HCT116 (cell line): ENCODE measurements around the gene ARAP1. TPM values are rescaled to one million over a fixed set of nuclear protein-coding genes. Genes with fewer than 3 reads are reported as not detected.

Source experiments
- ATAC-seq: fragments of 200-7000 bp; cut with Tn5 transposase; 2 replicates; pipeline ENCODE4 v1.9.1; 2020; ENCODE audit warnings: mild to moderate bottlenecking, moderate library complexity
- BruUV-seq: library from RNA; stranded (reverse); fragments of 400-500 nt; replicated peaks from 2 replicates; lab custom pipeline; 2021; lab: Mats Ljungman, UMichigan
- CTCF ChIA-PET: fragments of 300-600 bp; sonication (Branson Sonifier 250); formaldehyde crosslinking; loops from one replicate; lab custom pipeline; 2021; ENCODE audit warnings: antibody characterized with exemption; lab: Charles Lee
- POLR2A ChIA-PET: fragments of 300-600, 350-600 bp; sonication (Branson Sonifier 250); formaldehyde crosslinking; loops from one replicate; lab custom pipeline; 2021; ENCODE audit warnings: antibody characterized with exemption; lab: Charles Lee
- RAD21 ChIA-PET, 2 experiments: fragments of 300-600 bp; sonication (Branson Sonifier 250); formaldehyde crosslinking; loops; one replicate each; lab custom pipeline; 2023; ENCODE audit warnings: low total read pairs in 2 of 2; ENCODE audit not compliant: uncharacterized antibody in 2 of 2, unreplicated experiment in 2 of 2, low non-redundant PET in 1 of 2; lab: Charles Lee
- DNase-seq: peaks from one replicate; pipeline ENCODE4 v3.0.0-alpha.2; 2010; ENCODE audit warnings: low read depth, low spot score
- H2AFZ ChIP-seq: fragments of 200-600 bp; shearing (Covaris generic), sonication (generic); 2 replicates; pipeline ENCODE4 v1.6.1; 2017; ENCODE audit warnings: low read depth, mixed run types, mixed read lengths, antibody characterized with exemption, low read length; ENCODE audit not compliant: poor library complexity, severe bottlenecking
- H3K27ac ChIP-seq: 2 replicates; pipeline ENCODE4 v1.5.1; 2012; ENCODE audit warnings: low read depth, low read length
- H3K27me3 ChIP-seq: fragments of 200-600 bp; sonication (generic); 2 replicates; pipeline ENCODE4 v1.6.1; 2016; ENCODE audit warnings: mixed run types, low read length, mixed read lengths; ENCODE audit not compliant: insufficient read depth
- H3K36me3 ChIP-seq, 2 experiments: fragments of 200-500 bp in 1 of 2; fragments of 200-600 bp in 1 of 2; sonication (Bioruptor generic) in 1 of 2; sonication (generic) in 1 of 2; 2 replicates each; pipeline versions ENCODE4 v1.5.1 to v1.6.1; 2014 to 2016; ENCODE audit warnings: low read length in 2 of 2, inconsistent platforms in 1 of 2, mixed read lengths in 1 of 2, mixed run types in 1 of 2; ENCODE audit not compliant: insufficient read depth in 2 of 2, control insufficient read depth in 1 of 2
- H3K4me1 ChIP-seq, 2 experiments: fragments of 200-600 bp in 1 of 2; sonication (generic) in 1 of 2; 2 replicates each; pipeline versions ENCODE4 v1.5.1 to v1.6.1; 2012 to 2017; ENCODE audit warnings: low read length in 2 of 2, inconsistent platforms in 1 of 2, mild to moderate bottlenecking in 1 of 2, mixed read lengths in 1 of 2, mixed run types in 1 of 2, moderate library complexity in 1 of 2; ENCODE audit not compliant: insufficient read depth in 2 of 2, control insufficient read depth in 1 of 2
- H3K4me2 ChIP-seq: fragments of 200-600 bp; sonication (generic); 2 replicates; pipeline ENCODE4 v1.6.1; 2017; ENCODE audit warnings: mixed run types, low read length, mixed read lengths
- H3K4me3 ChIP-seq, 2 experiments: fragments of 200-600 bp in 1 of 2; sonication (generic) in 1 of 2; replicated peaks in 1 of 2; 2 replicates each; pipeline ENCODE4 v1.5.1; 2011 to 2016; ENCODE audit warnings: low read length in 2 of 2, control low read depth in 1 of 2, low read depth in 1 of 2, mild to moderate bottlenecking in 1 of 2, mixed read lengths in 1 of 2, mixed run types in 1 of 2
- H3K79me2 ChIP-seq: fragments of 200-600 bp; sonication (generic); 2 replicates; pipeline ENCODE4 v1.6.1; 2017; ENCODE audit warnings: mild to moderate bottlenecking, mixed run types, low read length, moderate library complexity, mixed read lengths; ENCODE audit not compliant: insufficient read depth
- H3K9ac ChIP-seq: fragments of 200-600 bp; sonication (generic); 2 replicates; pipeline ENCODE4 v1.6.1; 2016; ENCODE audit warnings: low read length, mixed read lengths
- H3K9me2 ChIP-seq: fragments of 200-600 bp; sonication (generic), shearing (Covaris generic); 2 replicates; pipeline ENCODE4 v1.6.1; 2017; ENCODE audit warnings: mixed run types, mild to moderate bottlenecking, moderate library complexity; ENCODE audit not compliant: insufficient read depth
- H3K9me3 ChIP-seq, 2 experiments: fragments of 200-500 bp in 1 of 2; fragments of 200-600 bp in 1 of 2; sonication (Bioruptor generic) in 1 of 2; sonication (generic) in 1 of 2; 2 replicates each; pipeline ENCODE4 v1.6.1; 2014 to 2017; ENCODE audit warnings: low read length in 2 of 2, mixed read lengths in 2 of 2, inconsistent platforms in 1 of 2, low read depth in 1 of 2, mild to moderate bottlenecking in 1 of 2, mixed run types in 1 of 2, moderate library complexity in 1 of 2; ENCODE audit not compliant: control insufficient read depth in 1 of 2, insufficient read depth in 1 of 2
- H4K20me1 ChIP-seq: fragments of 200-600 bp; sonication (generic), shearing (Covaris generic); 2 replicates; pipeline ENCODE4 v1.6.1; 2017; ENCODE audit warnings: mixed run types, mild to moderate bottlenecking, moderate library complexity; ENCODE audit not compliant: insufficient read depth
- ATF3 ChIP-seq: IDR thresholded peaks from 2 replicates; pipeline ENCODE4 v1.6.1; 2012
- CEBPB ChIP-seq: IDR thresholded peaks from 2 replicates; pipeline ENCODE4 v1.6.1; 2012; ENCODE audit warnings: low read depth
- EGR1 ChIP-seq: IDR thresholded peaks from 2 replicates; pipeline ENCODE4 v1.6.1; 2012; ENCODE audit warnings: low read depth
- ELF1 ChIP-seq: IDR thresholded peaks from 2 replicates; pipeline ENCODE4 v1.6.1; 2012; ENCODE audit warnings: low read depth, borderline replicate concordance
- EZH2 ChIP-seq: fragments of 200-600 bp; sonication (generic); IDR thresholded peaks from 2 replicates; pipeline ENCODE4 v1.6.1; 2017; ENCODE audit warnings: antibody characterized with exemption, mixed run types
- EZH2phosphoT487 ChIP-seq: fragments of 200-600 bp; IDR thresholded peaks from 2 replicates; pipeline ENCODE4 v1.6.1; 2018; ENCODE audit warnings: antibody characterized with exemption, borderline replicate concordance
- FOSL1 ChIP-seq: IDR thresholded peaks from 2 replicates; pipeline ENCODE4 v1.6.1; 2012; ENCODE audit warnings: low read depth
- JUND ChIP-seq: IDR thresholded peaks from 2 replicates; pipeline ENCODE4 v1.6.1; 2012
- MAX ChIP-seq: IDR thresholded peaks from 2 replicates; pipeline ENCODE4 v1.6.1; 2012
- RAD21 ChIP-seq: IDR thresholded peaks from 2 replicates; pipeline ENCODE4 v1.6.1; 2012; ENCODE audit warnings: low read depth, mild to moderate bottlenecking
- REST ChIP-seq: IDR thresholded peaks from 2 replicates; pipeline ENCODE4 v1.6.1; 2012; ENCODE audit warnings: low read depth
- SIN3A ChIP-seq: IDR thresholded peaks from 2 replicates; pipeline ENCODE4 v1.6.1; 2012; ENCODE audit warnings: low read depth
- YY1 ChIP-seq: IDR thresholded peaks from 2 replicates; pipeline ENCODE4 v1.6.1; 2011; ENCODE audit warnings: low read length, low read depth, moderate library complexity, mild to moderate bottlenecking; ENCODE audit not compliant: insufficient replicate concordance; ENCODE audit errors: extremely low read depth
- ZBTB33 ChIP-seq: IDR thresholded peaks from 2 replicates; pipeline ENCODE4 v1.6.1; 2011; ENCODE audit warnings: mild to moderate bottlenecking, low read length, moderate library complexity; ENCODE audit not compliant: insufficient replicate concordance; ENCODE audit errors: extremely low read depth
- ZFX ChIP-seq: fragments of 450-650 bp; IDR thresholded peaks from 2 replicates; pipeline ENCODE4 v1.6.1; 2017
- ZNF274 ChIP-seq: fragments of 200-500 bp; sonication (Bioruptor generic); IDR thresholded peaks from 2 replicates; pipeline ENCODE4 v1.6.1; 2014; ENCODE audit warnings: mild to moderate bottlenecking, low read depth, low read length, inconsistent platforms
- intact Hi-C: fragments of 100-400 bp; cut with micrococcal nuclease; formaldehyde crosslinking; loops from 2 replicates; pipeline ENCODE4 v1.10.0; 2022
- total RNA-seq: library from RNA; stranded (reverse); gene quantifications from one replicate; pipeline ENCODE4 v1.2.1, GENCODE V29; 2021; ENCODE audit not compliant: unreplicated experiment

The ARAP1 gene
- total RNA-seq, 1 experiment from 2014 or later, result 57.4 TPM

- Histone ChIP-seq H3K36me3 (peaks cover 0 to 10% of the 10 kb centered on the region in 2 experiments; a peak in 2 of 4 replicates), H3K9me3 (no peaks in the 10 kb centered on the region), H3K79me2 (no peaks in the 10 kb centered on the region), H3K4me3 (no peak overlapping the region), H2AFZ (no peak overlapping the region), H3K9me2 (no peaks in the 10 kb centered on the region), H4K20me1 (no peaks in the 10 kb centered on the region), H3K27me3 (no peaks in the 10 kb centered on the region), H3K4me1 (no peaks in the 10 kb centered on the region), H3K4me2 (no peak overlapping the region), H3K27ac (no peak overlapping the region), H3K9ac (no peak overlapping the region)
- POLR2A ChIA-PET, result no interaction called here
- ATAC-seq (no peak), DNase-seq (no peak)
- no TSS peak for BruUV-seq
- CTCF ChIA-PET, result no interaction called here
- RAD21 ChIA-PET, result no interaction called here
- TF ChIP-seq JUND (no peak), SIN3A (no peak), MAX (no peak), EGR1 (no peak), REST (no peak), EZH2 (no peak), ZFX (no peak), ZBTB33 (no peak), CEBPB (no peak), EZH2phosphoT487 (no peak), RAD21 (no peak), ELF1 (no peak), ATF3 (no peak), YY1 (no peak), ZNF274 (no peak), FOSL1 (no peak)
- intact Hi-C loops, result no loop called here
Observed at GRCh38 chr11:72709478-72710238, 42.5 kb downstream of the ARAP1 start.
